SK-N-SH (cell line): ENCODE measurements around the gene TMEM182. TPM values are rescaled to one million over a fixed set of nuclear protein-coding genes. Genes with fewer than 3 reads are reported as not detected.

ENCODE experiments used
- CTCF ChIA-PET: fragments of 300-600, 350-600 bp; formaldehyde crosslinking; extraction: SDS; loops from one replicate; lab custom pipeline; 2021; lab: Yijun Ruan, JAX
- POLR2A ChIA-PET: fragments of 350-600 bp; sonication (Branson Sonifier 250); formaldehyde crosslinking; extraction: SDS; loops from one replicate; lab custom pipeline; 2020; ENCODE audit warnings: antibody characterized with exemption, inconsistent platforms; lab: Yijun Ruan, JAX
- DNase-seq: peaks from one replicate; pipeline ENCODE4 v3.0.0; 2012
- H2AFZ ChIP-seq: fragments of 200-600 bp; sonication (generic); 2 replicates; pipeline ENCODE4 v1.8.1; 2016; ENCODE audit warnings: antibody characterized with exemption, mild to moderate bottlenecking, low read depth
- H3F3A ChIP-seq: fragments of 200-600 bp; sonication (generic); replicated peaks from 2 replicates; pipeline ENCODE3; 2016; ENCODE audit warnings: antibody characterized with exemption, mild to moderate bottlenecking; ENCODE audit not compliant: insufficient read depth
- H3K27ac ChIP-seq, 2 experiments: fragments of 200-500 bp in 1 of 2; fragments of 200-600 bp in 1 of 2; sonication (Bioruptor generic) in 1 of 2; sonication (generic), shearing (Covaris generic) in 1 of 2; 2 replicates each; pipeline versions ENCODE4 v1.5.1 to v1.6.1; 2014 to 2016; ENCODE audit warnings: low read depth in 2 of 2, inconsistent platforms in 1 of 2, low read length in 1 of 2, mild to moderate bottlenecking in 1 of 2, mixed read lengths in 1 of 2
- H3K27me3 ChIP-seq: fragments of 200-600 bp; sonication (generic), shearing (Covaris generic); 2 replicates; pipeline ENCODE4 v1.6.1; 2016; ENCODE audit warnings: mixed run types; ENCODE audit not compliant: insufficient read depth
- H3K36me3 ChIP-seq, 2 experiments: fragments of 200-500 bp in 1 of 2; fragments of 200-600 bp in 1 of 2; sonication (Bioruptor generic) in 1 of 2; sonication (generic) in 1 of 2; replicated peaks in 1 of 2; 2 replicates each; pipeline versions ENCODE3 to v1.5.1; 2014 to 2016; ENCODE audit warnings: low read length in 1 of 2, mild to moderate bottlenecking in 1 of 2; ENCODE audit not compliant: insufficient read depth in 2 of 2, control insufficient read depth in 1 of 2
- H3K4me1 ChIP-seq, 2 experiments: fragments of 200-500 bp in 1 of 2; fragments of 200-600 bp in 1 of 2; sonication (Bioruptor generic) in 1 of 2; sonication (generic), shearing (Covaris generic) in 1 of 2; 2 replicates each; pipeline versions ENCODE4 v1.5.1 to v1.6.1; 2014 to 2016; ENCODE audit warnings: low read depth in 1 of 2, low read length in 1 of 2, mixed run types in 1 of 2; ENCODE audit not compliant: insufficient read depth in 2 of 2, control insufficient read depth in 1 of 2
- H3K4me2 ChIP-seq: fragments of 200-600 bp; sonication (generic), shearing (Covaris generic); 2 replicates; pipeline ENCODE4 v1.6.1; 2017; ENCODE audit warnings: mixed run types
- H3K4me3 ChIP-seq, 2 experiments: fragments of 200-500 bp in 1 of 2; fragments of 200-600 bp in 1 of 2; sonication (Bioruptor generic) in 1 of 2; sonication (generic), shearing (Covaris generic) in 1 of 2; 2 replicates each; pipeline versions ENCODE4 v1.5.1 to v1.8.1; 2014 to 2016; ENCODE audit warnings: low read depth in 2 of 2, inconsistent platforms in 1 of 2, low read length in 1 of 2, mild to moderate bottlenecking in 1 of 2, mixed read lengths in 1 of 2, moderate library complexity in 1 of 2
- H3K79me2 ChIP-seq: fragments of 200-600 bp; sonication (generic); 2 replicates; pipeline ENCODE4 v1.8.1; 2017; ENCODE audit warnings: mild to moderate bottlenecking; ENCODE audit not compliant: insufficient read depth
- H3K9ac ChIP-seq: fragments of 200-600 bp; sonication (generic); 2 replicates; pipeline ENCODE4 v1.6.1; 2017; ENCODE audit warnings: mixed run types
- H3K9me2 ChIP-seq: fragments of 200-600 bp; sonication (generic); 2 replicates; pipeline ENCODE4 v1.6.1; 2017; ENCODE audit warnings: mixed run types
- H3K9me3 ChIP-seq: fragments of 200-600 bp; sonication (generic); 2 replicates; pipeline ENCODE4 v1.6.1; 2017; ENCODE audit warnings: mixed run types, mild to moderate bottlenecking, moderate library complexity
- H4K20me1 ChIP-seq: fragments of 200-600 bp; sonication (generic); 2 replicates; pipeline ENCODE4 v1.6.1; 2017; ENCODE audit warnings: mild to moderate bottlenecking, mixed run types; ENCODE audit not compliant: insufficient read depth
- CTCF ChIP-seq: fragments of 200-600 bp; sonication (generic); IDR thresholded peaks from 2 replicates; pipeline ENCODE4 v1.6.1; 2017; ENCODE audit warnings: antibody characterized with exemption, mild to moderate bottlenecking, moderate library complexity
- EZH2phosphoT487 ChIP-seq: fragments of 200-600 bp; sonication (generic); IDR thresholded peaks from 2 replicates; pipeline ENCODE4 v1.6.1; 2017; ENCODE audit warnings: low read depth, mixed run types, mild to moderate bottlenecking, antibody characterized with exemption, moderate library complexity, borderline replicate concordance
- FOXJ3 ChIP-seq: sonication (generic); formaldehyde crosslinking; IDR thresholded peaks from 2 replicates; pipeline ENCODE4 v1.5.1; 2020; ENCODE audit warnings: mild to moderate bottlenecking, missing genetic modification reagents
- NFIC ChIP-seq: IDR thresholded peaks from 2 replicates; pipeline ENCODE4 v1.4.0; 2012; ENCODE audit warnings: borderline replicate concordance
- RAD21 ChIP-seq: IDR thresholded peaks from 2 replicates; pipeline ENCODE4 v1.6.1; 2012; ENCODE audit warnings: mild to moderate bottlenecking, low read length
- WGBS: methylation state at CpG from one replicate; pipeline ENCODE4 v1.1.6; 2017; ENCODE audit warnings: low lambda C conversion rate; 5-methylcytosine and 5-hydroxymethylcytosine counted together
- polyA plus RNA-seq, 3 experiments: library from polyadenylated mRNA; depleted of rRNA; stranded (reverse); fragments of >200 nt; gene quantifications; 2 replicates each; pipeline ENCODE4 v1.2.3, GENCODE V29; 2012

Gene TMEM182
- polyA plus RNA-seq, 1 of the 3 experiments (the other 2 are of a cell fraction): 1.7 TPM

- CTCF ChIA-PET: interaction anchor here (1.2 to 5.6 kb wide), 3 partner anchors 11 to 818 kb away, joined by 3 to 146 read pairs (median 4); no protein-coding TSS in a partner anchor
- no peaks in the 10 kb centered on the region for H3K9me2 ChIP-seq
Observed at GRCh38 chr2:102837626-102838198, 75.9 kb downstream of the TMEM182 start.

GRCh38 chr2:102839668-102840388, 78.0 kb downstream of the TMEM182 start:
- ChIA-PET CTCF (interaction anchor here (0.6 to 5.6 kb wide), 39 partner anchors 8 to 906 kb away, joined by 3 to 146 read pairs (median 3); no protein-coding TSS in a partner anchor), POLR2A (no interaction called here)
- TF ChIP-seq CTCF (peak; percentile 88), NFIC (no peak), RAD21 (peak; percentile 67)
- DNase-seq: peak; percentile 40
- Histone ChIP-seq H3K27me3 (no peaks in the 10 kb centered on the region; the same call in 1 of the 2 replicates), H3K9me2 (no peaks in the 10 kb centered on the region), H2AFZ (no peak overlapping the region), H3K4me1 (peaks cover 0 to 13% of the 10 kb centered on the region in 2 experiments; a peak in 2 of 4 replicates), H3K4me2 (no peak overlapping the region), H3K9ac (no peak overlapping the region), H3K9me3 (no peaks in the 10 kb centered on the region), H3K36me3 (no peaks in the 10 kb centered on the region), H3K4me3 (no peak overlapping the region; a peak in 1 of 4 replicates), H3K27ac (no peak overlapping the region), H3F3A (no peaks in the 10 kb centered on the region), H3K79me2 (no peaks in the 10 kb centered on the region), H4K20me1 (no peaks in the 10 kb centered on the region)
- 23% methylated on average over 8 of the region's 8 CpGs for WGBS

More at GRCh38 chr2:102837626-102838198, 75.9 kb downstream of the TMEM182 start:
- Histone ChIP-seq H3K27me3 (no peaks in the 10 kb centered on the region; the same call in 1 of the 2 replicates), H3K36me3 (no peaks in the 10 kb centered on the region), H3K4me3 (no peak overlapping the region), H3K4me2 (no peak overlapping the region), H2AFZ (no peak overlapping the region), H3K9me3 (no peaks in the 10 kb centered on the region), H3K9ac (no peak overlapping the region), H4K20me1 (no peaks in the 10 kb centered on the region), H3K27ac (no peak overlapping the region), H3F3A (no peaks in the 10 kb centered on the region), H3K4me1 (no peaks in the 10 kb centered on the region; a peak in 1 of 4 replicates), H3K79me2 (no peaks in the 10 kb centered on the region)
- no peak for DNase-seq
- POLR2A ChIA-PET: no interaction called here
- WGBS: 56% methylated on average over 8 of the region's 8 CpGs
- TF ChIP-seq CTCF (no peak), EZH2phosphoT487 (no peak), FOXJ3 (no peak)
